Cardiac fibroblast (primary cell): Measurements from ENCODE around the gene HEPACAM.

Experiments used
- DNase-seq, 2 donors: peaks; one replicate each; pipeline versions ENCODE4 v3.0.0 to v3.0.0-alpha.2; 2010; ENCODE audit warnings: low read depth in 2 of 2
- H3K4me3 ChIP-seq, 2 donors: replicated peaks in 1 of 2; 1 replicate in 1 of 2; 2 replicates in 1 of 2; pipeline ENCODE4 v1.5.1; 2011; ENCODE audit warnings: low read depth in 2 of 2, low read length in 2 of 2, mild to moderate bottlenecking in 2 of 2, moderate library complexity in 1 of 2
- CTCF ChIP-seq: IDR thresholded peaks from one replicate; pipeline ENCODE4 v1.5.1; 2011; ENCODE audit warnings: low read depth, mild to moderate bottlenecking, low read length, inconsistent platforms

HEPACAM gene

DNA sequence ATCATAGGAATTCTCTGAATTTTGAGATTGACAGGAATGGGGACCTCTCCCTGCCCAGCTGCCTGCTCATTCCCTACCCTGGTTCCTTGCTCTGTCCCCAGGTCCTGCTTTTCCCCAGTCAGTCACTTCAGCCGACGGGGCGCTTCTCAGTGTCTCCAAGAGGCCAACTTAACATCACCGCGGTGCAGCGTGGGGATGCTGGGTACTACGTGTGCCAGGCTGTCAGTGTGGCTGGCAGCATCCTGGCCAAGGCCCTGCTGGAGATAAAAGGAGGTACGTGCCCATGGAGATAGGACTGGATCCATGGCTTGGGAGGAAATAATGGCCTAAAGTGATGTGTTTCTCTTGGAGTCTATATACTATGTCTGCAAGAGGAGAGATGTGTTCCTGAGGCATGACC is 63.6 kb downstream of the HEPACAM start:
- TF ChIP-seq CTCF, result no peak
- no peak overlapping the region for H3K4me3 ChIP-seq
- no peak for DNase-seq

GRCh38 chr11:124870430-124870829 is 65.4 kb downstream of the HEPACAM start:
- no peak overlapping the region for H3K4me3 ChIP-seq
- no peak for TF ChIP-seq CTCF
- no peak for DNase-seq

DNA sequence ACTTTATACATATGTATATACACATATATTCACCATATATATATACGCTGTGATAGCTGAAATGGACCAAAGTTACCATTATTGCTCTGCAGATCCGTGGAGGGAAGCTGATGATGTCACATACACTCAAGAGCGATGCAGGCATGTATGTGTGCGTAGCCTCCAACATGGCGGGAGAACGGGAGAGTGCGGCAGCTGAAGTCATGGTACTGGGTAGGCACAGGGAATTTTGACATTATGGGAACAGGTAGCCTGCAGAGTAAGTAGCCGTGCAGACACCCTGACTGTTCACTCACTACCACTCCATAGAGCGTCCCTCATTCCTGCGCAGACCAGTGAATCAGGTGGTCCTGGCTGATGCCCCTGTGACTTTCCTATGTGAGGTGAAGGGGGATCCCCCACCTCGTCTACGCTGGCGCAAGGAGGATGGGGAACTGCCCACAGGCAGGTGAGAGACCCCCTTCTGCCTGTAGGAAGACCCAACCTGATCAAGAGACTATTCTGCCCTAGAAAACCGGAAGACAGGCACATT is 65.9 kb downstream of the HEPACAM start:
- no peak for TF ChIP-seq CTCF
- H3K4me3 ChIP-seq, result no peak overlapping the region
- no peak for DNase-seq

DNA sequence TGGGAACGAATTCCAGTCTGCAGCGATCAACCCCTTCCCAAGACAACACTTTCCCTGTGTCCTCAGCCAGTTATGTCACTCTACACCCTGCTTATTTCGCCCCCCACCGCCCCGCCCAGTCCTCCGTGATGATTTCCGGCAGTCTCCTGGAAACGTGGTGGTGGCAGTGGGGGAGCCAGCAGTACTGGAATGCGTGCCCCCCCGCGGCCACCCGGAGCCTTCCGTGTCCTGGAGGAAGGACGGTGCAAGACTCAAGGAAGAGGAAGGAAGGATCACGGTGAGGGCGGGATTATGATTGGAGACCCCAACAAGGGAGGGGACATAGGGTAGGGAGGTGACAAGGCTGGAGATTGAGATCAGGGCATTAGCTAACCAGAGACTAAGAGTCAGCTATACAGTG is 66.5 kb downstream of the HEPACAM start:
- no peak for TF ChIP-seq CTCF
- H3K4me3 ChIP-seq, result no peak overlapping the region
- DNase-seq, result no peak
